Inflammatory macrophage treated with lipopolysaccharide for 1 hour (primary cell): ENCODE data around the gene NDUFA1.
"Not testable (repeated sequence)": the region's sequence is repeated elsewhere in the genome, so short reads cannot be mapped to it uniquely, and the experiment has no call there.

Source experiments
- DNase-seq, 2 donors: peaks; one replicate each; pipeline ENCODE4 v3.0.0-alpha.2; 2020 to 2022

Gene NDUFA1

DNA sequence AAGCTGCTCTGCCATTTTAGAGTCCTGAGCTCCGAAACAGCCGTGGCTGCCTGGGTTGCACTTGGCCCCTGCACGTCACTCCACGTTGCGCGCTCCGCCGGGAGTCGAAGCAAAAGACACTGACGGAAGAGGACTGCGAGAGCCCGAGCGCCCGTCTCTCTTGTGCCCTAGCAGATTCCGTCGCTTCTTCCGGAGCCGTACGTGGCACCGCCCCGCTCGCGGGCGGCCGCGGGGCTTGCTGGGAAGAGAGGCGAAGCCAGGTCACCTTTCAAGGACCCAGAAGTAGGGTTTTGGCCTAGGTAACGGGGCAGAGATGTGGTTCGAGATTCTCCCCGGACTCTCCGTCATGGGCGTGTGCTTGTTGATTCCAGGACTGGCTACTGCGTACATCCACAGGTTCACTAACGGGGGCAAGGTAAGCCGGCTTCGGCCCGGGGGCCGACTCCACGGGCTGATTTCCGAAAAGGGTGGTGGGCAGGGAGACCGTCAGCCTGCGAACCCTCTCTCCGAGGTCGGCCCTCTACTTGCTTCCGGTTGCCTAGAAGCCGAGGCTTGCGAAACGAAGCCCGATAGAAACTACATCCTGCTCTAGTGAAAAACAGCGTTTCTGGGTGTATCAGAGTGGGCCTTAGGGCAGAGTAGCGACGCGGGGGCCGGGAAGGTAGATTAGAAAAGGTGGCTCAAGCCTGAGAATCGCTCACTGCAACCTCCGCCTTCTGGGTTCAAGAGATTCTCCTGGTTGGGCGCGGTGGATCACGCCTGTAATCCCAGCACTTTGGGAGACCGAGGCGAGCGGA lies at the start of gene NDUFA1, which contains the start of gene RNF113A:
TSS of gene NDUFA1 (plus strand) at position 234 of the 797 bp plus-strand sequence. CDS start at position 314, 80 bp downstream.
TSS of gene RNF113A (minus strand) at position 135 of the 797 bp plus-strand sequence. CDS start at position 15, 120 bp downstream.
- peak; percentile 82 for DNase-seq

DNA sequence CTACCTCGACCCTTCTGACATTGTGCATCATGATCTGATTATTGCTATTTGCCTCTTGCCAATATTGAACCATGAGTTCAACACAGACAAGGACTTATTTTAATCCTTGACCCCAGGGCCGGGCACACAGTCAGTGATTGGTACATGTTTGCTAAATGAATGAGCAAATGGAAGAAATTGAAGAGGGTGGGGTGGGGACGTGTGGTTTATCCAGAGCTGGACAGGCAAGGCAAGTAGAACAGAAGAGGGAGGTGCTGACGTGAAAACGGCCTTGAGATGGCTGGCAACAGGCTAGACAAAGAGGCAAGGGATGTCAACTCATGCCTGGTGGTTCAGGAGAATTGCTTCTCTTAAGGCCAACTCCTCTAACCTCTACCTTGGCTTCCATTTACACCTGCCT lies 47.4 kb upstream of the NDUFA1 start:
- not testable (repeated sequence) for DNase-seq

DNA sequence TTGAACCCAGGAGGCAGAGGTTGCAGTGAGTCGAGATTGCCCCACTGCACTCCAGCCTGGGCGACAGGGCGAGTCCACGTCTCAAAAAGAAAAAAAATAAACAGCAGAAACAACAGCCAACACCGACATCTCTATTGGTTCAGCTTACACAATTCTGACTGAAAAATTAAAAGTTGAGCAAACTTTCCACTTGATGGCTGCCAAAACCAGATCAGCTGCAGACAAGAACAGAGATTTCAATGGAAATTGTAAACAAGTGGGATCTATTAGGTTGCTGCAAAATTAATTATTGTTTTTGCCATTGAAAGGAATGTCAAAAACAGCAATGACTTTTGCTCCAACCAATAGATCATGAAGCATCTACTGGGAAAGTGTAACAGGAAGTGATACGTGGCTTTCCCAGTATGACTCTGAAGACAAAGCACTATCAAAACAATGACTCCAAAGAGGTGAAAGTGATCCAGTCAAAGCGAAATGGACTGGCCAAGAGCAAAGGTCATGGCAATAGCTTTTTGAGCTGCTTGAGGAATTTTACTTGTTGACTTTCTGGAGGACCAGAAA lies 45.2 kb upstream of the NDUFA1 start:
- DNase-seq, result no peak

DNA sequence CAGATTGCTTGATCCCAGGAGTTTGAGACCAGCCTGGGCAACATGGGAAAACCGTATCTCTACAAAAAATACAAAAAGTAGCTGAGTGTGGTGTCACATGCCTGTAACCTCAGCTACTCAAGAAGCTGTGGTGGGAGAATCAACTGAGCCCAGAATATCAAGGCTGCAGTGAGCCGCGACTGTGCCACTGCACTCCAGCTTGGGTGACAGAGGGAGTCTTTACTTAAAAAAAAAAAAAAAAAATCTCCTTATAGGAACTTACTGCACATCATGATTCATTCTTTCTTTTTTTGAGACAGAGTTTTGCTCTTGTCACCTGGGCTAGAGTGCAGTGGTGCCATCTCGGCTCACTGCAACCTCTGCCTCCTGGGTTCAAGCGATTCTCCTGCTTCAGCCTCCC lies 43.2 kb upstream of the NDUFA1 start:
- no peak for DNase-seq

DNA sequence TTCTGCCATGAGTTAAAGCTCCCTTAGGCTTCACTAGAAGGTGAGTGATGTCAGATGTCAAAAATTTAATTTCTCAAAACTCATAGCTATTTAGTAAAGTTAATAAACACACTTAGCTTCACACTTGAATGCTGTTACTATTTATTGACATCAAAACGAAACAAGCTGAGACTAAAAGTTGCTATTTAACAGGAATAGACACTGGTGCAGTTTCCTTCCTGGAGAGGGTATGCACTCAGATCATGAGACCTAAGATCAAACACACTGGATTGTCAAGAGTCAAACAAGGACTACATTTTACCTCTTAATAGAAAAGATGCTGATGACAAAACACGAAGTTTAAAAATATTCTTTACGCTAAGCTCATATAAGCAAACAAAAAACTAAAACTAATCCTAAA lies 37.7 kb upstream of the NDUFA1 start:
- DNase-seq, result no peak

- peak; percentile 93 to 97 for DNase-seq
These were observed 19.0 kb upstream of the NDUFA1 start, which contains the start of gene UPF3B for GRCh38 chrX:119852382-119853353. UPF3B (minus strand) TSS chrX:119852963; CDS start chrX:119852928, 35 bp downstream.

DNA sequence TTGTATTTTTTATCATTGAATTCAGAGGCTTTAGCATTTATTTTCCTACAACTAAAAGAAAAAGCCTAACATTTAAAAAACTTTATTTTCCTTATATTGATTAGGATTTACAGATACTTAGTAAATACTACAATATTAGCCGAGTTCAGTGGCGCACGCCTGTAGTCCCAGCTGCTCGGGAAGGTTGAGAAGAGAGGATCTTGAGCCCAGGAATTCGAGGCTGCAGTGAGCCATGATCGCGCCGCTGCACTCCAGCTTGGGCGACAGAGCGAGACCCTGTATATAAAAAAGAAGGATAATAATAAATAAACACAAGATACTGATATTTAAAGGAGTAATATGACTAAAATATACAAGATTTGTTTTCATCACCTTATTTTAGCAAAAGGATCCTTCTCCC lies 18.2 kb upstream of the NDUFA1 start:
- DNase-seq, result no peak

DNA sequence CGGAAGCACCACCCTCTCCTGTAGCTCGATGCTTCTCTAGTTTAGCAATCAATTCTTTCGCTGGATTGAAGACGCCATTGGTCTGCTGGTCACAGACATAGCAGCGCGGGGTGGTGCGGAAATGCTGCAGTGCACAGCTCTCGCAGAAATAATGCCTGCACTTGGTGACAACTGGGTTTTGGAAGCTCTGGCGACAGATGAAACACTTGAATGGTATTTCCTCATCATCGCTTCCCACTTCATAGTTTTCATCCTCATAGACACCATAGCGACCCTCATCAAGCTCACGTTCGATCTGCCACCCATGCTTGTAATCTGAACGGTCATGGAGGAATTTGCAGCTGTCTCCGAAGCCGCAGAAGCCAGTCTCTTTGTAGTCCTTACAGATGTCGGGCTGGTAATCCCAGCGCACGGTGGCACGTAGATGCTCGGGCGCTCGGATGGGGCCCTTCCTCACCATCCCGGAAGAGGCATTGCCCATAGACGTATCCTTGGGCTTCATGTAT lies 953 bp upstream of the NDUFA1 start:
- peak in 1 of 2 donors; percentile 25 for DNase-seq

- no peak for DNase-seq
These were observed 410 bp upstream of the NDUFA1 start for GRCh38 chrX:119871245-119871598.

DNA sequence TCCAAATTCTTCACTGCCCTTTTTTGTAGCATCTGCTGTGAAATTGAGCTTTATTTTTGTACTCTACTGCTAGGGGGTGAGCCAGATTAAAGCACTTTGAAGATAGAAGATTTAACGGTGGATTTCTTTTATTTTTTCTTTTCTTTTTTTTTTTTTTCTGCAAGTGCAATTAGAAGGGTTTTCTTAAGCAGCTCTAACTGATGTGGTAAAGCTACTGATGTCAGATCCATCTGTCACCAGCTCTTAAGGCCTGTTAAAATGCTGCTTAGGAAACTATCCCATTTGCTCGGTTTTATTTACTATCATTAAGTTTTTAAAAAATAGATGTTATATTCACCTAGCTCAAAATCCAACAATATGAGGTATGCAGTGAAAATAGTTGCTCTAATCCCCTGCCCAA lies 7.1 kb downstream of the NDUFA1 start:
- no peak for DNase-seq

DNA sequence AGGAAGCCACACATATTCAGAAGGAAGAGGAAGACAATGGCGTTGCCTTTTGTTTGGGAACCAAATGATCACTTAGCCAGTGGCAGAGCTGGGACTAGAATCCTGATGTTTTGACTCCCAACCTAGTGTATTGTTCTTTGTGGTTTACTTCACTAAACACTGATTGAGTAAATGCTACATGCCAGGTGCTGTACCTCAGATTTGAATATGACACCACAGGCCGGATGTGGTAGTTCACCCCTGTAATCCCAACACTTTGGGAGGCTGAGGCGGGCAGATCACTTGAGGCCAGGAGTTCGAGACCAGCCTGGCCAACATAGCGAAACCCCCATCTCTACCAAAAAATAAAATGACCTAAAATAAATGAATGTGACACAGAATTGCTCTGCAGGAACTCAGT lies 8.4 kb downstream of the NDUFA1 start:
- DNase-seq, result no peak

DNA sequence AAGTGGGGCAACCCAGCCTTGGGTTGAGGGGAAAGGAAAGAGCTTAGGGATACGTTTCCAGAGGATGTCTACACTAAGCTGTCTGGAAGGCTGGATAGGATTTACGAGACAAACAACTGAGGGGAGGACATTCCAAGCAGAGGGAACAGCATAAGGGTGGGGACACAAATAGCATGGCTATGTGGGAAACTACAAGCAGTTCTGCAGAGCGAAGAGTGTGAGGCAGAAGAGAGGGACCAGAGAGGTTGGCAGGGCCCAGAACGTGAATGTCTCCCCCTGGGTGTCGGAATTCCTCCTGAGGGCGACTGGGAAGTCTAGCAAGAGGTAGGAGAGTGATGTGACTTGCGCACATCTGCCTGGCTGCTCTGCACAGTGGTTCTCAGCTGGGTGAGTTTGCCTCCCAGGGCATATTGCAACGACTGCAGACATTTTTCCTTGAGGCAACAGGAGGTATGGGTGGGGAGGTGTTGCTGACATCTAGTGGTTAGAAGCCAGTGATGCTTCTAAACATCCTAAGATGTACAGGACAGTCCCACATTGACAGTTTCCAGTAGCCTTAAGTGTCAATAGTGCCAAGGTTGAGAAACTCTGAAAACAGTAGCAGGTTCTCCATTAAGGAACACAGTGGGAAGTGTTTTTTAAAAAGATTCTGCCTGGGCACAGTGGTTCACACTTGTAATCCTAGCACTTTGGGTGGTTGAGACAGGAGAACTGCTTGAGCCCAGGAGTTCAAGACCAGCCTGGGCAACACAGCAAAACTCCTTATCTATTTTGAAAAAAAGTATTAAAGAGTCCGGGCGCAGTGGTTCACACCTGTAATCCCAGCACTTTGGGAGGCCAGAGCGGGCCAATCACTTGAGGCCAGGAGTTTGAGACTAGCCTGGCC lies 9.2 kb downstream of the NDUFA1 start:
- peak; percentile 33 to 35 for DNase-seq

- peak; percentile 2 to 31 for DNase-seq
These were observed 14.2 kb downstream of the NDUFA1 start for GRCh38 chrX:119885554-119886428.

GRCh38 chrX:119887721-119888425 lies 16.2 kb downstream of the NDUFA1 start:
- peak; percentile 49 to 63 for DNase-seq

DNA sequence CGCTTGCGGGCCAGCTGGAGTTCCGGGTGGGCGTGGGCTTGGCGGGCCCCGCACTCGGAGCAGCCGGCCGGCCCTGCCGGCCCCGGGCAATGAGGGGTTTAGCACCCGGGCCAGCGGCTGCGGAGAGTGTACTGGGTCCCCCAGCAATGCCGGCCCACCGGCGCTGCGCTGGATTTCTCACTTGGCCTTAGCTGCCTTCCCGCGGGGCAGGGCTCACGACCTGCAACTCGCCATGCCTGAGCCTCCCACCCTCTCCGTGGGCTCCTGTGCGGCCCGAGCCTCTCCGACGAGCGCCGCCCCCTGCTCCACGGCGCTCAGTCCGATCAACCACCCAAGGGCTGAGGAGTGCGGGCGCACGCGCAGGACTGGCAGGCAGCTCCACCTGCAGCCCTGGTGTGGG lies 19.0 kb downstream of the NDUFA1 start:
- DNase-seq, result not testable (repeated sequence)

- DNase-seq, result not testable (repeated sequence)
These were observed 20.5 kb downstream of the NDUFA1 start for GRCh38 chrX:119891961-119892692.

- DNase-seq, result no peak
These were observed 24.3 kb downstream of the NDUFA1 start, which contains the start of gene AKAP14 for GRCh38 chrX:119895843-119896326. AKAP14 (plus strand) TSS chrX:119895893; CDS start chrX:119903224, 7,331 bp downstream.

DNA sequence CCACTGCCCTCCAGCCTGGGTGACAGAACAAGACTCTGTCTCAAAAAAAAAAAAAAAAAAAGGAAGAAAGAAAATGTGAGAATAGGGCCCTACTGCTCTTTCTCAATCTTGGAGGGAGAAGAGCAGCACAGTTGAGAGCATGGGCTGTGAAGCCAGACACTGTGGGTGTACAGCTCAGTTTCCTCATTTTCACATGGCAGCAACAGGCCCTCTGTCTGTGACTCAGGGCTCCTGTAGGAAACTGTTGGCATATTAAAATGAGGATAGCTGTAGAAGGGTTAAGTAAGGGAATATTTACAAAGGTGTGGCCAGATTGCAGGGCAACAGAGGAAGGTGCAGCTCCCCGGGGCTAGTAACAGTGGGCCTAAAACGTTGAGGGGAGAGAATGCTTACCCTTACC lies 27.5 kb downstream of the NDUFA1 start:
- peak; percentile 72 to 84 for DNase-seq

- DNase-seq, result peak in 1 of 2 donors; percentile 6
These were observed 29.3 kb downstream of the NDUFA1 start for GRCh38 chrX:119900976-119901375.
